Stimulated activated CD4-positive, alpha-beta T cell treated with anti-CD3 and anti-CD28 coated beads, Interleukin-4, amount 100 ng/mL, for 1 hour (primary cell): Measurements from ENCODE around the gene WWOX.

Source experiments
- DNase-seq: peaks from one replicate; pipeline ENCODE4 v3.0.0-alpha.2; 2020

WWOX gene

DNA sequence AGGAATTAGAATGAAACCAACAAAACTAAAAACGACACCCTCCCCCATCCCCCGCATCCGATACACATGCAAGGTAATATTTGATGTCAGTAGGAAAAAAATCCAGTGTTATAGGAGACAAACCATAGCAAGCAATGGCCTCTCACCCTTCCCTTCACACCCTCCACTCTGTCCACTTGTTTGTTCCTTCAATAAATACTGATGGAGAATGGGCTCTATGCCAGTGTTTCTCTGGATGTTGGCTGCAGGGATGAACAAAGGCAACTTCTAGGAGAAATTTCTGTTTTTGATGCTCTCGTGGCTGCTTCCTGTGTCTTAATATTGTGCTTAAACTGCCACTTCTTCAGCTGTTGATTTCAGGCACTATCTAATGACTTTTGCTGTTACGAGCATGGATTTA lies 98.8 kb downstream of the WWOX start:
- DNase-seq, result no peak

DNA sequence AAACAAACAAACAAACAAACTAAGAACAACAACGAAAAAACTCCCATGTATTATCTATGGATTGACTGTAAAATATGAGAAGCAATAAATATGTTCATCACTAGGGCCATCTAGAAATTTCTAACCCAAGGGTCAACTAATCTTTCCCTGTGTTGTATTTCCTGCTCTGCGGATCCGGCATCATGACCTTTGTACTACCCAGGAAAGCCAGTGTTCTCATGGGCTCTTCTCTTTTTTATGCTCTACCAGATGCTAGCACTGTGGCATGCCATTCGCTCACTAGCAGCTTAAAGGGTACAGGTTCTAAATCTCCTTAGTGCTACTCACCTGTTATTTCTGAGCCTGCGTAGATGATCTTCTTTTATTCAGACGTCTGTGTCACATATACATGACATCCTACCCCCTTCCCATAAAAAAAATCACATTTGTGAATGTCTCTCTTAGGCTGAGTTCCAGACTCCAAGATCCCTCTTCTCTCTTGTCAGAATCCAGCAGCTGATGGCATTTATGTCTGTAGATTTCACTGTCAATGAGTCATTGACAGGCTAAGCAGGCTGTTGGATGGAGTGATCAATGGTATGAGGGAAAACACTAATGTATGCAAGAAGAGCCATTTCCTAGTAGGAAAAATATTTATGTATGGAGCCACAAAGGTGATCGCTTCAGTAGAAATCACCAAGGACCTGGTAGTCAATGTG lies 100.0 kb downstream of the WWOX start:
- DNase-seq, result no peak

DNA sequence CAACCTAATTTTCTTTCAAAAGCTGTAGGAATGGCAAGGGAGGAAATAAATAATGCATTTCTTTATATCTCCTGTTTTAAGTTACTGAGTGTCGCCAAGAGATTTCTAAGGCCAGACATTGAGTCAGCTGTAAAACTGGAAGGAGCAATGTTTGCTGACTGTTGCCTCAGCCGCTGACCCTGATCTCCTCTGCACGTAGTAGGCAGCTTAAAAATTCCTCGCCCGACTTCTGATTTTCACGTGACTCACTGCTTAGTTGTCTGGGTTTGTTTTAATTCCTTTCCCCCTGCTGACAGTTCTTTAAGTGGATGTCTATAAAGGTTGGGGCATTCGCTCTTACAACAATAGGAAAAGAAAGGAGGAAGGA lies 100.6 kb downstream of the WWOX start:
- DNase-seq, result no peak

DNA sequence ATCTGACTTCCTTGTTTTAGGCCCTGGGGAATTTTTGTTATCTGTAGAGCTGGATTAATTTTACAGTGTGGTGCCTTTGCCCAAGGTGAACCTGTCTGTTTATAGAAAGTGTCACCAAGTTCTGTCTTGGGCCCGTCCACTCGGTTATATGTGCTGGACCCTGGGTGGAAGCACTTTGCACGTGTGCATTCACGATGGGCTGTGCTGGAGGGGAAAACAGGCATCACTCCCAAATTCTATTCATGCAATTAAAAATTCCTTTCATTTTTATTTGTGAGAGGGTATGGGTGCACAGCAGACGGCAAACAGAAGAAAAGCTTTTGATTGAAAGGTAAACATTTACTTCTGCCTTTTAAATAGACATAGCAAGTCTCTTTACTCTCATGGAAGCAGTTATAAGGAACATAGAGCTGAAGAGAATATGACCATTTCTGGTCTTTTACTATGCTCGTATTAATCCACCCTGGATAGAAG lies 101.2 kb downstream of the WWOX start:
- DNase-seq, result no peak

DNA sequence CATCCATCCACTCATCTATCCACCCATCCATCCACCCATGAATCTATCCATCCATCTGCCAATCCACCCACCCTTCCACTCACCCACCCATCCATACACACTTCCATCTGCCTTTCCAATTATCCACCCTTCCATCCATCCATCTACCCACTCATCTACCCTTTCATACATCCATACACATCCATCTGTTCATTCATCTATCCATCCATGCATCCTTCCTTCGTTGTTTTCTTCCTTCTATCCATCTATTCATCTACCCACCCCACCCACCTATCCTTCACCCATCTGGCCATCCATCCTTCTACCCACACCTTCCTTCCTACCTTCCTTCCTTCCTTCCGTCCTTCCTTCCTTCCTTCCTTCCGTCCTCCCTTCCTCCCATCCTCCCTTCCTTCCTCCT lies 106.1 kb downstream of the WWOX start:
- DNase-seq, result no peak

DNA sequence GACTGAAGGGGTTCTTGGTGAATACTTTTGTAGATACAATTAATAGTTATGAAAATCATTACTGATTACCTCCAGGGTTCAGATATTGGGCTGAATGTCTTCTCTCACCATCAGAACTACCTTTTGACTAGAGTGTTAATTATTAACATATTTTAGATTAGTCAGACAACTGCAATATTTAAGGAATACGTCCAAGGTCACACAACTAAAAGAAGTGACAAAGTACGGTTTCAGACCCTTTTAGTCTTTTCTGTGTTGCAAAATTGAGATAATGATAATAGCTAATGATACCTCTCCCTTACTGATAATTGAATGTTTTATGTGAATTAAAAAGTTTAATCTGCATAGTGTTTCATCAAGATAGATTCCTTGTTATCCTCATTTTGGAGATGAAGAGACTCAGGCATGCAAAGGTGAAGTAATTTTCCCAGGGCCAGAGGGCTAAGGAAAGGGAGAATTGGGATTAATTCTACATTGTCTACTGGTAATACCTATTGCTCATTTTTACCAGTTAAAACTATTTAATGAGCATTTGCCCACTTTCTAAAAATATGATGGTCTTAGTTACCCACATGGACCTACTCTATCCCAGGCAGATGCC lies 107.3 kb downstream of the WWOX start:
- no peak for DNase-seq

DNA sequence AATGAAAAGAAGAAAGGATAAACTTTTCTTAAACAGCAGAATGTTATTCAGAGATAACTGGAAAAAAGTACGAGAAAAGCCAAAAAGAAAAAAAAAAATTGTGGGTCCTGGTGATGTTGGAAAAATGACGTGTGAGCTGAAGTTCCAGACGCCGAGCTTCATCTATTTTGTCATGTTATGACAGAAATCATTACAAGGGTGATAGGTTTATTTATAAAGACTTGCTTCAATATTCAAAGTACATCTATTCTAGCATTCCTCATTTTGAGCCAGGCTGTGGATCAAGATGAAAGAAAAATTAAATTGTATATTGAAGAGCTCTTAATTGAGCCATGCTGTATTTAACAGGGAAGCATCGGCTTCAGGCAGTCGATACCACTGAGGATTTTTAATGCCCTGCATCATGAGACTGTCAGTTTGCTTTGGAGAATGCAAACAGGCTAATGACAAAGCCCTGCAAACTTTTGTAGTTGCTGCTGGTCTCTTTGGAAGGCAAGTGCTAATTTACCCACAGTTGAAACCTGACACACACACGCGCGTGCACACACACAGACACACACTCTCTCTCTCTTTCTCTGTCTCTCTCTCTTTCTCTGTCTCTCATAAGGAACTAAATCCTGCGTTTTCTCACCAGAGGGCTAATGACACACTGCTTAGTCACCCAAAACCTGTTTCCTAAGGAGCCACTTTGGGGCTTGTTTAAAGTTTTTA lies 110.7 kb downstream of the WWOX start:
- DNase-seq, result no peak

DNA sequence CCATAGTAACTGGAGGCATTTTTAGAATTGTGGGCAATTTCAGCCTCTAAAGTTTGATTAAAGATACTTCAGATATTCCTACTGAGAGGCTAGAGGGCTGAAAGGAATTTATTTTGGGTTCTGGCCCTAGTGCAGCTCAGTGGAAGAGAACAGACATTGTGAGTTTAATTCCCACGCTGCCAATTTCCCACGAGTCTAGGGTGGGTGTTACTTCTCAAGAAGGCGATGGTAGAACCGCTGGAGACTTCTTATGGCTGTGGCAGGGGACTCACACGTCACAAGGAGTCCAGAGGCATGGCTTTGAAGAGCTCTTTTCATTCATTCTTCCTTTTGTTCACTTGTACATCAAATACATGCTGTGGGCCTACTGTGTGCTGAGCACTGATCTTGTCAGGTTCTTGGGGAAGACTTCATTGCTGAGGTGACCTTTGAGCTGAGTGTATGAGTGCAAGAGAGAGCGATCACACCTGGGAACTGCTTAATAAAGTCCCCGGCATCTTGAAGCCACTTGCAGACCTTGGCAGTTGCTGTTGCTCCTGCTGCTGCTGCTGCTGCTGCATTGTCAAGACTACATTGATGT lies 111.7 kb downstream of the WWOX start:
- DNase-seq, result no peak

DNA sequence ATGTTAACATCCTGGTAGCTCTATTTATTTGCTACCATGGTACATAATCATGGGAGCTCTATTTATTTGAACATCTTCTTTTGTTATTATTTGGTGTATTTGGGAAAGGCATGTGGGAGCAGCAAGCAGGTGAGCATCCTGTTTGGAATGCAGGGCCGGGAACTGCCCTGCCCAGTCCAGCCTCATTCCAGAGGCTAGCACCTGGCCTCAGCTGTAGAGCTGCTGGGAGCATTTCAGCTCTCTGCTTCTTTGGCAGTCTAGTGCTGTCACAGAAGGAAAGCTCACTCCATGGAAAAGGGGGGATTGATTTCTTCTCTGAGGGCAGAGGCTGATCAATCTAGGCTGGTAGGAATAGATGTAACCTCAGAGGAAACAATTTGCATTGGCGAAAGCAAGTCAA lies 112.5 kb downstream of the WWOX start:
- no peak for DNase-seq

DNA sequence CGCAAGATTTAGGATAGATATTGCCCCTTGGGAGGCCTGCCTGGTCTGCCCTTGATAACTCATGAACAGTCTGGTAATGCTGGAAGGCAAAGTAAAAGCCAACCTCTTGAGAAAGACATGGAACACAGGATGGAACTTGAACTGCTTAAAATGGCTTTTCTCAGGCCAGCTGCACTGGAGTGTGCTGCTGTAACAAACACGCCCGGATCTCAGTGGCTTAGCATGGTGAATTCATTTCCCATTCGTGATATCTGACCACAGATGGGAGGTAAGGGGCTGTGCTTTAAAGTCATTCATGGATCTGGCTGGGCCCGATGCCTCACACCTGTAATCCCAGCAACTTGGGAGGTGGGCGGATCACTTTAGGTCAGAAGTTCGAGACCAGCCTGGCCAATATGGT lies 113.2 kb downstream of the WWOX start:
- DNase-seq, result no peak

DNA sequence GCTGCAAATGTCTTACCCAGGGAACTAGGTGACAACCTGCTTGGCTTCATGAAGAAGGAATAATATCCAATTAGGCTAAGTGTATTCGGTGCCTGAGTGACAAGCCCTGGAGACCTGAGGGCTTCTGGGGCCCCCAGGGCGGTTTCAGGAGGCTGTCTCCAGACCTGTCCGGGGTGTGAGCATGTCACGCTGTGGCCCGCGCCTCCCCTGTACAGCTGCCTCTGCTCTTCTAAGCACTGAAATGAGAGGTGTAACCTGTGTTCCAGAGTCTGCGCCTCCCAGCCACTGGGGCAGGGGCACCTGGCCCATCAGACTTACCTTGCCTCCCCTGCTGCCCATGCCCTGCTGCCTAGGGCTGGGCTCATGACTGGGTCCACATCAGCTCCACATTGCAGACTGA lies 114.3 kb downstream of the WWOX start:
- no peak for DNase-seq

DNA sequence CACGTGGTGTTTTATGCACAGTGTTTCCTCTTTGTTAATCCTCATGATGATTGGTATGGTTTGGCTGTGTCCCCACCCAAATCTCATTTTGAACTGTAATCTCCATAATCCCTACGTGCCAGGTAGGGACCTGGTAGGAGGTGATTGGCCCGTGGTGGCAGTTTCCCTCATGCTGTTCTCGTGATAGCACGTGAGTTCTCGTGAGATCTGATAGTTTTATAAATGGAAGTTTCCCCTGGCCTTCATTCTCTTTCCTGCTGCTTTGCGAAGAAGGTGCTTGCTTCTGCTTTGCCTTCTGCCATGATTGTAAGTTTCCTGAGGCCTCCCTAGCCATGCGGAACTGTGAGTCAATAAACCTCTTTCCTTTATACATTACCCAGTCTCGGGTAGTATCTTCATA lies 115.8 kb downstream of the WWOX start:
- no peak for DNase-seq

DNA sequence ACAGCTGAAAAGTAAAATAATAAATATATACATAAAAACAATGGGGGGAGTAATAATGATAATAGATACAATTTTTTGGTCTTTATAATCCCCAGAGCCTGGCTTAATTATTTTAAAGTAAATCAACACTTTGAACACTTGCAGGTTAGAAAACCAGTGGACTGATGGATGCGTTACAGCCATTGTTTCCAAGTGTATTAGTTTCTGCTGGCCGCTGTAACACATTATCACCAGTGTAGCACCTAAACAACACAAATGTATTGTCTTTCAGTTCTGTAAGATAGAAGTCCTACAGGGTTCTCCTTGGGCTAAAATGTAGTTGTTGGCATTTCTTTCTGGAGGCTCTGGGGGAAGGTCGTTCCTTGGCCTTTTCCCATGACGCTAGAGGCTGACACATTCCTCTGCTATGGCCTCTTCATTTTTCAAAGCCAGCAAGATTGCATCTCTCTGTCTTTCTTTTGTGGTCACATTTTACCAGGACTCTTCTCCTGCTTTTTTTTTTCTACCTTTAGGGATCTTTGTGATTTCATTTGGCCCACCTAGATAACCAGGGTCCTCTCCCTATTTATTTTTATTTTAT lies 116.8 kb downstream of the WWOX start:
- no peak for DNase-seq

DNA sequence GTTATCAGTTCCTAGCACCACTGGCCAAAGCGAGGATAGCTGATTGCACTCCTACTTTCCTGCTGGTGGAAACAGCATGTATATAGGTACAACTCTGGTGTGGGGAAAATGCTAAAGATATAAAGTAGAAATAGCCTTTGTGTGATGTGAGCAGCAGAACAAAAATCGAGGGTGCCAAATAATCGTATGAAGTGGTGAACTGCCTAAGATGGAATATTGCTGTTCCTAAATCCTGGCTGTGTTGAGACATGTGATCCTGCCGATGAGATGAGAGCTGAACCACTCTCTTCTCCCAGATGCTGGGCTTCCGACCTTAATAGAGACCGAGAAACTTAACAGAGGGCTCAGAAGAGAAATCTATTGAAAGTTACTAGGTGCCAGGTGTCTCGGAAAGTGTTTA lies 117.8 kb downstream of the WWOX start:
- DNase-seq, result no peak

DNA sequence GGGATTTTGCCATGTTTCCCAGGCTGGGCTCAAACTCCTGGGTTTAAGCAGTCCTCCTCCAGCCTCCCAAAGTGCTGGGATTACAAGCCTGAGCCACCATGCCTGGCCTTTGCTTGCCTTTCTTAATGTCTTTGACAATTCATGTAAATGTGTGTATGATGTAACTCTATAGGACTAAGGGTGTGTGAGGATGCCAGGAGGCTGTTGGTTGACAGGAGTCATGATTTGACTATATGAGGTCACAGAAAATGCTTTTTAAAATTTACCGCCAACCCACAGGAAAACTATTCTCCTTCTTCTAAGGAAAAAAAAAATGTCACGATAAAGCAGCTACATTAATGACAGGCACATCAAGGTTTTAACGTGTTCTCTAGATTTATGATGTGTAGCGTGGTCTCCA lies 118.8 kb downstream of the WWOX start:
- DNase-seq, result no peak

DNA sequence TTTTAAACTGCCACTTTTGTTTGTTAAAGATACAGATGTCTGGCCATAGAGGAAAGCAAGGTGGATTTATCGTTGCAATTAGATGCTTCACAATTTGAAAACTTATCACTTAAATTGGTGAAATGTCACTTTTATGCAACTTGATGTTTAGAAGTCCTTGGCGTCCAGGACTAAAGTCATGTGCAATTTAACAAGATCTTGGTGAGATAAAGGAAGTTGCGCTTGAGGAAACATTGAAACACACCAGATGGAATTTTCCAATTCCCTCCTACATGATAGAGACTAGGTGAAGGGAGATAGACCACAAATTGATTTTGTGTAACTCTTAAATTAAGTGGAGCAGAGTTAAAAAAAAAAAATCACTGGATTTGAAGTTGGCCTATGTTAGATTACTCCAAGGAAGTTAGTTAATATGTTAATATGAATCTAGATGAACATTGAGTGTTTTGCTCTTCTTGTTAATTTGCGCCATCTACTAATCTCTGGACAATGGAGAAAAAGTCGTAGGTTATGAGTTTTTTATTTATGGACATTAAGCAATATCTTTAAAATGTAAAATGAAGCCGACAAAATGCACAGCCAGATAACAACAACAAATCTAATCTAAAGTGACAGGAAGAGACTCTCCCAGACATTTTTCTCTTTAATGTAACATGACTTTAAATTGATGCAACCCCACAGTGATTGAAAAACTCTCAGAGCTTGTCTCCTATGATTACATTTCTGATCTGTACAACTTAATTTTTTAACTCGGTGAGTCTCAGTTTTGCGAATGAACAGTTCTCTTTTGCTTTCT lies 119.6 kb downstream of the WWOX start:
- DNase-seq, result no peak

DNA sequence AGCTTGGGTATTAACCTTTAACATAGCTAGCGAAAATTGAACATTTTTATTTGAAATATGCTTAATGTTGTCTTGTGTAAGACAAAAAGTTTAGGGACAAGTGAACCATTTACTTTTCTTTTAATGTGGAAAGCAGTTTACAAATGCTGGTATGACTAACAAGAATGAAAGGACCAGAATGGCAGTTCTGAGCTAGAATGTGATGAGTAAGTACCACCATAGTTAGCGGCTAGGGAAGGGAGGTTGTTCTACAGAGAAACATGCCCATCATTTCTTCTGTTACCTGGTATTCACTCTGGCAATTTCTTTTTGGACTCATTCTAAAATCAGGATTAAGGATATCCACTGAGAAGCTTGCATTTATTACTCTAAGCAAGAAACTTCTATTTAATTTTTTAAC lies 121.1 kb downstream of the WWOX start:
- DNase-seq, result no peak

DNA sequence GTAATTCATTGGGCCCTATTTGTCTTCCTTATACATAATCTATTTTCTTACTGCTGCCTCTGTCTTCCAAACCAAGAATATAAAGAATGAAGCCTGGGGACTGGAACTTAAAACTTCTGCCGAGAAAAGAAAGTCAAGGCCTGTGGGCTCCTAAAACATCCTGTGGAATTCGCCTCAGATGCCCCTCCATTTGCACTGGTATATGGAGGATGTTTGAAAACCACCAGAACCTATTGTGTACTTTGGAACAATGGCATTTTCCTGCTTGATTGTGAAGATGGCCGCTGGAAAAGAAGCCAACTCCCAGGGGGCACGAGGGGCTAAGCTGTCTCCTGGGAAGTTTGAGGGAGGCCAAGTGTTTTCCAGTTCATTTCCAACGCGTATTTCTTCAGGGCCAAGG lies 122.4 kb downstream of the WWOX start:
- no peak for DNase-seq

DNA sequence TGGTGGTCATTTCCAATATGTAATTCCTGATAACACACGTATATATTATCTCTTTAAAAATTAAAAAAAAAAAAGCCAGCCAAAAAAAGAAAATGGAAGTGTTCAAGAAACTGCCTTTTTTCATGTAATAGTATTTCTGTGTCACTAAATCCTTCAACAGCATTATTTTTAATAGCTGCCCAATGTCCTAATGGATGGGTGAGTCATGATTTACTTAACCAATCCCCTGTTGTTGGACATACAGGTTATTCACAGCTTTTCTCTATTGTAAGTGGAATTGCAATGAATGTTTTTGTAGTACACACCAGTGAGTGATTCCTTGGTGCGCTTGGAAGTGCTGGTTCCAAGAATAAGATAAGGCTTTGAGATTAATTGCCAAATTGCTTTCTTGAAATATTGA lies 124.9 kb downstream of the WWOX start:
- DNase-seq, result no peak

DNA sequence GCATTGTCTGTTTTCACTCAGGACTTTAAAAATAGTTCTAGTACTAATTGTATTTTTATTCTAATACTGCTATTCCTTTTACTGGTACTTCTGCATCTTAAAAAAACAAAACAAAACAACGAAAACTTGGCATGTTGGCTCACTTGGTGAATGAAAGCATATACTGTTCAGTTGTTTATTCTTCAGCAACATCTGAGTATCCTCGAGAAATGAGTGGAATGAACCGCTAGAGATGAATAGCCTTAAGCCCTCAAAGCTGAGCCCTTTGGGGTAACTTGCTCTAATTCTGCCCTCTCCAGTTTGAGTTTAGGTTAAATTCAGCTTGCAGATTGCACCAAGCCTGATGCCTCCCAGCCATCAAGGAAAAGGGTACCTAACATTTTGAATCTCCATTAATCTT lies 126.5 kb downstream of the WWOX start:
- no peak for DNase-seq

DNA sequence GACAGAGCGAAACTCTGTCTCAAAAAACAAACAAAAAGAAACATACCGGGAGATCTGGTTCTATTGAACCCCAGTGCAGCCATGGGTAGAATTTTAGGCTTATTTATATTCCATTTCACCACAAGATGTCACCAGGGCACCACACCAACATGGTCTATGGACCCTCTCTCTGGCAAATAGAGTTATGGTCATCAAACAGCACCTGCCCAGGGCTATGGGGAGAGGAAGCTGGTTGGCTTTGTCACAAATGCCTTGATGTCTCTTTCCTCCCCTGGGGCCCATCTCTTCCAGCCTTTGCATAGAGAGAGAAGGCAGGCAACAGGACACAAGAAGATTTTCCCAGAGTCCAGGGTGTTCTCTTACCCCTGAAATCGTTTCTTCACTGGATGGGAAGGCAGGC lies 128.4 kb downstream of the WWOX start:
- no peak for DNase-seq

DNA sequence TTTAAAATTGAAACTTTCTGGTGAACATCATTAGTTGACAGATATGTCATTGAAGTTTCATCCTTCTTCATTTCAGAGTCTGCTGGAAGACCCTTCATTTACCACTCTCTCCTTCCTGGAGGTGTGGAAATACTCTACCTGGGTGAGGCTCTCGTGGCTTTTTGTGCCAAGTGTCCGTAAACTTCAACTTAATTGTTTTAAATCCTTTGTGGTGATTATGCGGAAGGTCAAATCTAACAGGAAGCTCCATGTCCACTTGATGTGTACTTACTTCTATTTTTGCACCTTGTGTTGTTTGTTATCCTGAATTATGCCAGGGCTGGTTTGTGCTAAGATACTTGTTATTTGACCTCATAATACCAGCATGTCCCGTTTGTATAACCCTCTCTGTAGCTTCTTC lies 129.2 kb downstream of the WWOX start:
- DNase-seq, result no peak

DNA sequence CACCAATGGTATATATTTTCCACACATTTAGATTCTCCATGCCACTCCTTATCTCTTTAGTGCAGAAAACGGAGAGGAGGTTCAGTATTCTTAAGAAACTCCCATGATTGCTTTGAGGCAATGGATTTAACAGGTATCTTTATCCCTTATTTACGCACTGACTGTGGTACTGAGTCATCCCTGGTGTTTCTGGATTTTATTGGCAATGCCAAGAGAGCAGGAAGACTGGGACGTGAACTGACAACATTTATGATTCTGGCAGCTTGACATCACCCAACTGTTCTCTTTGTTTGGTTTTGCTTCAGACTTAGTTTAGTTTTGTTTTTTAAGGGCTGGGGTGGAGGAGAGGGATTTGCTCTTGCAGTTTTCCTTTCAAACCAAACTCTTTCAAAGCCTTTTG lies 131.4 kb downstream of the WWOX start:
- DNase-seq, result no peak
